B cell (primary cell): ENCODE results near the gene PSMD2. TPM values are rescaled to one million over a fixed set of nuclear protein-coding genes. Genes with fewer than 3 reads are reported as not detected.

Experiments
- ATAC-seq: fragments of 200-7000 bp; cut with Tn5 transposase; one replicate; pipeline ENCODE4 v1.10.0; 2021; ENCODE audit warnings: low read depth, mild to moderate bottlenecking, moderate number of reproducible peaks, moderate library complexity
- CTCF ChIA-PET: fragments of 350-600 bp; sonication (Branson Sonifier 250); formaldehyde crosslinking; loops from one replicate; lab custom pipeline; 2021; ENCODE audit warnings: antibody characterized with exemption, inconsistent platforms; lab: Charles Lee
- POLR2A ChIA-PET: fragments of 350-600 bp; sonication (Branson Sonifier 250); formaldehyde crosslinking; loops from one replicate; lab custom pipeline; 2021; ENCODE audit warnings: antibody characterized with exemption; lab: Charles Lee
- DNase-seq: peaks from one replicate; pipeline ENCODE4 v3.0.0; 2013
- H2AFZ ChIP-seq: 2 replicates; pipeline ENCODE4 v1.6.1; 2012; ENCODE audit warnings: mild to moderate bottlenecking, low read depth, low read length; ENCODE audit not compliant: insufficient read depth, poor library complexity, severe bottlenecking
- H3K27ac ChIP-seq, 2 donors: 1 replicate in 1 of 2; 2 replicates in 1 of 2; pipeline ENCODE4 v1.5.1; 2012 to 2013; ENCODE audit warnings: low read length in 2 of 2, mild to moderate bottlenecking in 2 of 2, moderate library complexity in 1 of 2
- H3K27me3 ChIP-seq, 4 experiments: fragments of 200-600 bp in 1 of 4; sonication (generic) in 1 of 4; replicated peaks in 1 of 4; 1 replicate in 2 of 4; 2 replicates in 2 of 4; pipeline versions ENCODE4 v1.6.1 to v1.7.0; 2013 to 2016; ENCODE audit warnings: low read length in 3 of 4, mild to moderate bottlenecking in 2 of 4, mixed read lengths in 1 of 4, moderate library complexity in 1 of 4; ENCODE audit not compliant: insufficient read depth in 4 of 4, control insufficient read depth in 3 of 4; ENCODE audit errors: control extremely low read depth in 1 of 4
- H3K36me3 ChIP-seq, 2 experiments: replicated peaks in 1 of 2; 1 replicate in 1 of 2; 2 replicates in 1 of 2; pipeline versions ENCODE4 v1.6.1 to v1.7.1; 2013; ENCODE audit warnings: low read length in 1 of 2; ENCODE audit not compliant: insufficient read depth in 2 of 2, control insufficient read depth in 1 of 2; ENCODE audit errors: control extremely low read depth in 1 of 2, extremely low read depth in 1 of 2
- H3K4me1 ChIP-seq, 2 donors: fragments of 200-600 bp in 1 of 2; sonication (generic) in 1 of 2; 1 replicate in 1 of 2; 2 replicates in 1 of 2; pipeline versions ENCODE4 v1.5.1 to v1.6.1; 2013 to 2017; ENCODE audit warnings: low read length in 2 of 2; ENCODE audit not compliant: control insufficient read depth in 2 of 2, insufficient read depth in 2 of 2
- H3K4me2 ChIP-seq: replicated peaks from 2 replicates; pipeline ENCODE3; 2012; ENCODE audit warnings: mild to moderate bottlenecking, low read depth, low read length; ENCODE audit not compliant: poor library complexity, severe bottlenecking
- H3K4me3 ChIP-seq, 5 experiments: fragments of 200-600 bp in 1 of 5; sonication (generic) in 1 of 5; 1 replicate in 3 of 5; 2 replicates in 2 of 5; pipeline versions ENCODE4 v1.5.1 to v1.7.0; 2011 to 2016; ENCODE audit warnings: low read length in 4 of 5, mild to moderate bottlenecking in 4 of 5, low read depth in 2 of 5, control low read depth in 1 of 5, moderate library complexity in 1 of 5; ENCODE audit not compliant: insufficient read depth in 1 of 5; ENCODE audit errors: control extremely low read depth in 1 of 5, extremely low read depth in 1 of 5
- H3K79me2 ChIP-seq: fragments of 200-600 bp; sonication (generic); one replicate; pipeline ENCODE4 v1.6.0; 2016; ENCODE audit warnings: low read length; ENCODE audit not compliant: control insufficient read depth, insufficient read depth
- H3K9ac ChIP-seq: fragments of 200-600 bp; sonication (generic); 2 replicates; pipeline ENCODE4 v1.6.1; 2017; ENCODE audit warnings: mild to moderate bottlenecking, low read length, moderate library complexity
- H3K9me3 ChIP-seq, 3 donors: one replicate each; pipeline versions ENCODE4 v1.6.1 to v1.7.1; 2013; ENCODE audit warnings: low read length in 2 of 3; ENCODE audit not compliant: control insufficient read depth in 2 of 3, insufficient read depth in 1 of 3; ENCODE audit errors: control extremely low read depth in 1 of 3
- H4K20me1 ChIP-seq: 2 replicates; pipeline ENCODE4 v1.6.0; 2012; ENCODE audit warnings: mild to moderate bottlenecking, low read length; ENCODE audit not compliant: insufficient read depth, control insufficient read depth, poor library complexity, severe bottlenecking
- H3K27ac Mint-ChIP-seq: one replicate; pipeline ENCODE4 v1.8.0; 2021; ENCODE audit warnings: mixed read lengths
- H3K27me3 Mint-ChIP-seq: one replicate; pipeline ENCODE4 v1.8.0; 2021; ENCODE audit warnings: mixed read lengths
- H3K4me1 Mint-ChIP-seq: one replicate; pipeline ENCODE4 v1.8.0; 2021; ENCODE audit warnings: mixed read lengths
- H3K4me3 Mint-ChIP-seq: one replicate; pipeline ENCODE4 v1.8.0; 2021; ENCODE audit warnings: mixed read lengths
- H3K9me3 Mint-ChIP-seq: one replicate; pipeline ENCODE4 v1.8.0; 2022; ENCODE audit warnings: mixed read lengths; ENCODE audit not compliant: insufficient read depth
- CTCF ChIP-seq: fragments of 200-600 bp; IDR thresholded peaks from one replicate; pipeline ENCODE4 v1.8.0; 2022; ENCODE audit warnings: antibody characterized with exemption, mild to moderate bottlenecking
- EZH2 ChIP-seq: IDR thresholded peaks from 2 replicates; pipeline ENCODE4 v1.6.1; 2012; ENCODE audit warnings: borderline replicate concordance, low read depth, mild to moderate bottlenecking, moderate library complexity, low read length; ENCODE audit not compliant: insufficient read depth, poor library complexity, severe bottlenecking
- WGBS: methylation state at CpG from one replicate; pipeline ENCODE4 v1.1.5; 2013; ENCODE audit warnings: missing lambda C conversion rate; ENCODE audit not compliant: insufficient coverage; 5-methylcytosine and 5-hydroxymethylcytosine counted together
- intact Hi-C: fragments of 100-400 bp; cut with micrococcal nuclease; formaldehyde crosslinking; loops from one replicate; pipeline ENCODE4 v1.10.0; 2022
- polyA plus RNA-seq: library from polyadenylated mRNA; depleted of rRNA; stranded (reverse); fragments of >200 nt; gene quantifications from 2 replicates; pipeline ENCODE4 v1.2.3, GENCODE V29; 2012
- total RNA-seq, 2 donors: library from RNA; stranded (reverse); fragments of 120-200 nt in 1 of 2; gene quantifications; 1 replicate in 1 of 2; 2 replicates in 1 of 2; pipeline versions ENCODE4 v1.2.3 to v1.2.4, GENCODE V29; 2013 to 2022

The PSMD2 gene
- total and polyA plus RNA-seq, 2 donors (not counting 1 experiment from before 2014, with no cell fraction given), result 79.4 to 140 TPM

- Mint-ChIP-seq H3K27ac (no peak overlapping the region), H3K27me3 (no peaks in the 10 kb centered on the region), H3K4me1 (no peaks in the 10 kb centered on the region), H3K4me3 (no peak overlapping the region), H3K9me3 (no peaks in the 10 kb centered on the region)
- ATAC-seq (no peak), DNase-seq (no peak)
- Histone ChIP-seq H3K4me3 (no peak overlapping the region), H3K79me2 (no peaks in the 10 kb centered on the region), H3K4me1 (peaks cover 0 to 8% of the 10 kb centered on the region in 2 donors), H3K27me3 (no peaks in the 10 kb centered on the region), H3K27ac (no peak overlapping the region), H4K20me1 (no peaks in the 10 kb centered on the region), H3K9me3 (no peaks in the 10 kb centered on the region), H3K9ac (no peak overlapping the region), H3K36me3 (no peaks in the 10 kb centered on the region), H2AFZ (no peak overlapping the region), H3K4me2 (no peak overlapping the region)
- POLR2A ChIA-PET, result no interaction called here
- intact Hi-C loops, result no loop called here
- no peak for TF ChIP-seq EZH2
- WGBS, result 95% methylated on average over 8 of the region's 9 CpGs
- CTCF ChIA-PET, result interaction anchor here (0.9 to 5.2 kb wide), 3 partner anchors 25 to 187 kb away, joined by 3 to 76 read pairs (median 4); no protein-coding TSS in a partner anchor
Measured at GRCh38 chr3:184351511-184352148, 52.6 kb downstream of the PSMD2 start.

GRCh38 chr3:184352149-184352785 is 53.2 kb downstream of the PSMD2 start:
- H3K4me1 ChIP-seq, result peaks cover 0 to 8% of the 10 kb centered on the region in 2 donors

More at GRCh38 chr3:184352149-184352785, 53.2 kb downstream of the PSMD2 start:
- no peak overlapping the region for H3K27ac Mint-ChIP-seq
- no peaks in the 10 kb centered on the region for H3K79me2 ChIP-seq
- POLR2A ChIA-PET, result no interaction called here
- no peaks in the 10 kb centered on the region for H3K27me3 ChIP-seq
- TF ChIP-seq EZH2 (no peak), CTCF (no peak)
- WGBS, result 97% methylated on average over 15 of the region's 15 CpGs
- H3K4me3 ChIP-seq, result no peak overlapping the region
- H2AFZ ChIP-seq, result no peak overlapping the region
- H3K4me3 Mint-ChIP-seq, result no peak overlapping the region
- H3K9me3 Mint-ChIP-seq, result no peaks in the 10 kb centered on the region
- no peaks in the 10 kb centered on the region for H3K9me3 ChIP-seq
- no peaks in the 10 kb centered on the region for H3K27me3 Mint-ChIP-seq
- H3K27ac ChIP-seq, result no peak overlapping the region
- CTCF ChIA-PET, result interaction anchor here (1.0 to 5.2 kb wide), 2 partner anchors 161 to 187 kb away, joined by 3 to 76 read pairs; no protein-coding TSS in a partner anchor
- no peaks in the 10 kb centered on the region for H3K36me3 ChIP-seq
- ATAC-seq (no peak), DNase-seq (no peak)
- intact Hi-C loops, result no loop called here
- H3K4me2 ChIP-seq, result no peak overlapping the region
- no peaks in the 10 kb centered on the region for H4K20me1 ChIP-seq
- H3K9ac ChIP-seq, result no peak overlapping the region
- H3K4me1 Mint-ChIP-seq, result no peaks in the 10 kb centered on the region
